DMS114 treated with DMSO at 0.1 percent for 48 hours (cell line): ENCODE measurements around the gene MASP2.
"Not testable (repeated sequence)": the region's sequence is repeated elsewhere in the genome, so short reads cannot be mapped to it uniquely, and the experiment has no call there.

Experiments
- DNase-seq: peaks from one replicate; lab custom pipeline; 2025; ENCODE audit not compliant: unreplicated experiment; lab: John Stamatoyannopoulos, UW

The MASP2 gene

GRCh38 chr1:11039351-11040104 is 7.5 kb downstream of the MASP2 start:
- DNase-seq: no peak

- DNase-seq: peak; percentile 72
These were observed 9.3 kb downstream of the MASP2 start for GRCh38 chr1:11037740-11038182.

DNA sequence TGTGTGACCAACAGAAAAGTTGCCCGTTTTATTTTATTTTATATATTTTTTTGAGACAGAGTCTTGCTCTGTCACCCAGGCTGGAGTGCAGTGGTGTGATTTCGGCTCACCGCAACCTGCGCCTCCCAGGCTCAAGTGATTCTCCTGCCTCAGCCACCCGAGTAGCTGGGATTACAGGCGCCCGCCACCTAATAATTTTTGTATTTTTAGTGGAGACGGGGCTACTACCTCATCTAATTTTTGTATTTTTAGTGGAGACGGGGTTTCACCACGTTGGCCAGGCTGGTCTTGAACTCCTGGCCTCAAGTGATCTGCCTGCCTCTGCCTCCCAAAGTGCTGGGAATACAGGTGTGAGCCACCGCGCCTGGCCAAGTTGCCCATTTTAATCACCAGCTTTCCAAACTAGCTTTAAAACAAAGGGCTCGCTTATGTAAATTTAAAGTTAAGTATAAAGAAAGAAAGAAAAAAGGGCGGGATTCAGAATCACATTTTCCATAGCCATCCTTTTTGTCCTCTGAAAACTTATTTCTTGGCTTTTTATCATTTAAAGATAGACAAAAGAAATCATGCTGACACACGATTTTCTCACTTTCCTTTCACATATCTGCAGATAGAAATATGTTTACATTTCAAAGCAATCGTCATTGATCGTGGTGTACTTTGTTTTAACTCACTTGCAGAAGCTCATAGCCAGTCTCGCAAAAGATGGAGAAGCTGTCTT is 9.9 kb downstream of the MASP2 start:
- not testable (repeated sequence) for DNase-seq

DNA sequence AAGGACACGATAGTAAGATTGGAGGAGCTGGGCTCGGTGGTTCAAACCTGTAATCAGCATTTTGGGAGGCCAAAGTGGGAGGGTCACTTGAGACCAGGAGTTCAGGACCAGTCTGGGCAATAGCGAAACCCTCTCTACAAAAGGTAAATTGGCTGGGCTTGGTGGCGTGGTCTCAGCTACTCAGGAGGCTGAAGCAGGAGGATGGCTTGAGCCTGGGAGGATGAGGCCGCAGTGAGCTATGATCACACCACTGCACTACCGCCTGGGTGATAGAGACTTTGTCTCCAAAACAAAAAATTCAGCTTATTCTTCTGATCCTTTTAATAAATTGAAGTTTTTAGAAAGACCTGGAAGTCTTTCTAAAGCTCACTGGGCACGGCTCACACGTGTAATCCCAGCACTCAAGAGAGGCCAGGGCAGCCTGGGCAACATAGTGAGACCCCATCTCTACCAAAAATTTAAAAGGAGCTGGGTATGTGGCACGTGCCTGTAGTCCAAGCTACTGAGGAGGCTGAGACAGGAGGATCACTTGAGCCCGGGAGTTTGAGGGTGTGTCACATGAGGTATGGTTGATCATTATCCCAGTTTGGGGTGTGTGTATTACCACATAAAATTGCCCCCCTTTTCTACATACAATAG is 15.3 kb downstream of the MASP2 start:
- no peak for DNase-seq

- no peak for DNase-seq
These were observed 16.2 kb downstream of the MASP2 start for GRCh38 chr1:11030865-11031264.

- no peak for DNase-seq
These were observed 19.0 kb downstream of the MASP2 start for GRCh38 chr1:11028018-11028417.

GRCh38 chr1:11027316-11027715 is 19.7 kb downstream of the MASP2 start:
- DNase-seq: no peak

DNA sequence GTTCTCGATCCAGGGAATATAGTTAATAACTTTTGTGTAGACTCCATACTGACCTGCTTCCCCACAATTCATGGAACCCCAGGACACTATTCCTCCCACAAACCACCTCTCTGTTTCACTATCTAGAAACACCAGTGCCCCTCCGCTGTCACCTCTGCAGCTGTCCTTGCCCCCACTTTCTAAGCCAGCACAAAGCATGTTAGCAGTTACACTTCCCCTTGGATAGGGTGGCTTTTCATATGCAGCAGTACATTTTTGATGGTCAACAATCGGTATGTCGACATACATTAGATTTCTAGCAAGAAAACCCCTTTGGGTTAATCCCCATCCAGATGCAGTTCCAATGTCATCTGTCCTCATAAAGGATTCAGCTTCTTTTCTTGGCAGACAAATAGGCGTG is 20.1 kb downstream of the MASP2 start:
- DNase-seq: no peak

DNA sequence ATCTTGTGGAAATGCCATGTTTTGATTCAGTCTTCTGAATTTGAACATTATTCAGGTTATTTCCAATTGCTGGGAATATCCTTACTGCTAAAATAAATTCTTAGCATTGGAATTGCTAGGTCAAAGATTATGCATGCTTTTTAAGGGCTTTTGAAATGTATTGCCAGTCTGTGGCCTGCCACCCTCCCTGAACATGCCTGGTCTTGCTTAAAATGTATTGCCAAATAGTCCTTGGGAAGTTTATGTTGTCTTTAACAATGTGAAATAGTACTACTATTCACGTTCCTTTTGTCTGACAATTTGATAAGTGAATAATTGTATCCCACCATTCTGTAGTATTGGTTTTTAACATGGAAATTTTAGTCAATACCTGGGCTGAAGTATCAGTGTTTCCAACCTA is 21.0 kb downstream of the MASP2 start:
- no peak for DNase-seq

- no peak for DNase-seq
These were observed 21.4 kb downstream of the MASP2 start for GRCh38 chr1:11025618-11026017.

DNA sequence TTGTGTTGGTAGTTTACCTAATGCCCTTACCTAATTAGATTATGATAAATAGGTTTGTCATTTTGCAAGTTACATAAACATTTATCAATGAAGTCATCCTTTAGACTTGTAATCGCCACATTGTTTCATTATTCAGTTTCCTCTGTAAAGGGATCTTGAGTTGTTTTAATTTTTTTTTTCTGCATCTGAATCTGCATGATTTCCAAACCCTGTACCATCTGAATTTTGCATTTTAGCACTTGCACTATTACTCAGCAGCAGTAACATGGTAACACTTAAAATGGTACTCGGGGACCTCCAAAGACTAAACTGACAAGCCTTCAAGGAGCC is 22.2 kb downstream of the MASP2 start:
- no peak for DNase-seq

- DNase-seq: no peak
These were observed 22.7 kb downstream of the MASP2 start for GRCh38 chr1:11024154-11024873.

DNA sequence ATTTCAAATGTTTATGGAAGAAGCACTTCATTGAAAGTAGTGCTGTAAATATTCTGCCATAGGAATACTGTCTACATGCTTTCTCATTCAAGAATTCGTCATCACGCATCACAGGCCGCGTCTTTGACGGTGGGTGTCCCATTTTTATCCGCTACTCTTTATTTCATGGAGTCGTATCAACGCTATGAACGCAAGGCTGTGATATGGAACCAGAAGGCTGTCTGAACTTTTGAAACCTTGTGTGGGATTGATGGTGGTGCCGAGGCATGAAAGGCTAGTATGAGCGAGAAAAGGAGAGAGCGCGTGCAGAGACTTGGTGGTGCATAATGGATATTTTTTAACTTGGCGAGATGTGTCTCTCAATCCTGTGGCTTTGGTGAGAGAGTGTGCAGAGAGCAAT is 23.8 kb downstream of the MASP2 start:
- DNase-seq: no peak

DNA sequence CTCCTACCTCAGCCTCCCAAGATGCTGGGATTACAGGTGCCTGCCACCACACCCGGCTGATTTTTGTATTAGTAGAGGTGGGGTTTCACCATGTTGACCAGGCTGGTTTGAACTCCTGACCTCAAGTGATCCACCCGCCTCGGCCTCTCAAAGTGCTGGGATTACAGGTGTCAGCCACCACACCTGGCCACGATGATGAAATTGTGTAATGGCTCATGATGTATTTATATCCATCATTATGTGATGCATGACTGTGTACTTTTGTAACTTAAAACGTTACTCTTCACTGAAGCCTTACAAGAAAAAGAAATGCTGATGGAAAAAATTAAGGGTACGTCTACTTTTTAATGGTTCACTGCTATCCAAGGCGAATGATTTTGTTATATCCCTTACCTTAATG is 27.1 kb downstream of the MASP2 start:
- no peak for DNase-seq

GRCh38 chr1:11019358-11019757 is 27.7 kb downstream of the MASP2 start:
- DNase-seq: not testable (repeated sequence)

DNA sequence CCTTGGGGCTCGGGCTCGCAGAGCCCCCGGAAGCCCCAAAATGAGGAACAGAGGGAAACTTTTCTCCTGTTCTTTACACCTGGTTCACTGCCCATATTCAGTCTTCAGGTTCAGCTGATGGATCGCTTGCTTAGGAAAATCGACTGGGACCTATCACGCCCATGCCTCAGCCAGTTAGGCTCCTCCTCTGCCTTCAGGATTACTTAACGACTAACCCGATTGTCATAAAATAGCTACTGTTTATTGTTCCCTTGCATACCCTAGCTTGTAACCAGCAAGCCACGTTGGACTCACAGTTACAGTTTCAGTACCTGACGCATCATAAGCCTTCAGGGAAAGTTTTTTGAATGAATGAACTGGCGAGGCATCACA is 33.9 kb downstream of the MASP2 start:
- peak; percentile 21 for DNase-seq

DNA sequence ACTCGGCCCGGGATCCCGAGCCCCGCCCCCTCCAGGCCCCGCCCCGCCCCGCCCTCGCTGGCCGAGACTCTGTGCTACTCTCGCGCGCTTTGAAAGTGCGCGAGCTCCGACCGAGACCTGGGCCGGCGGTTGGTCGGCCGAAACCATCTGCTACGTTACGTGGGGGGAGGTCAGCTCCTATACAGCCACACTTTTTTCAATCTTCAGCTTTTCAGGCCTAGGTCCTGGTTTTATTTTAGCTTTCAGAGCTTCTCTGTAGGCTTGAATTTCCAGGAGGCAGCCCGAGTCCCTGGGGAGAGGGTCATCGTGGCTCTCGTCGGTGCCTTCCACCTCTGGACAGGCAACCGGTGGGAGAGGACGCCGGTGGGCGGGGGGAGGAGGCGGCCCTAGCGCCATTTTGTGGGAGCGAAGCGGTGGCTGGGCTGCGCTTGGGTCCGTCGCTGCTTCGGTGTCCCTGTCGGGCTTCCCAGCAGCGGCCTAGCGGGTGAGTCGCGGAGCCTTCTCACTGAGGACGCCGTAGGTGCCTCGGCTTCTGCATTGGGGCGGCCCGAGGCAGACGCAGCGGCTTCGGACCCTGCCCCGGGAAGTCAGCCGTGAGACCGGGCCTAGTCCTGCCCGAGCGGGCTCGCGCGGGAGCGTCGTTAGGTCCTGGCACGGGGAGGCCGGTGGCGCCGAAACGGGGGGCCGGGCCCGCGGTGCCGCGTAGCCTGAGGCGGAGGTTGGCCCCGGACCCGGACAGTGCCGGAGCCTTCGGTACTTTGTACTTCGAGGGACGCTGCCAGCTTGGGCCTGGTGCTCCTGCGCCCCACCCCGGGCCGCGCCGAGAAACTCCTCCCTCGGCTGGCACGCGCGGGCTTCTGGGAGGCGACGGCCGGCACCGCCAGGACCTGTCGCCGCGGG is 34.5 kb downstream of the MASP2 start, which contains the start of gene TARDBP:
Gene TARDBP, plus strand, starts transcription at position 395 of the 900 bp plus-strand sequence. CDS start 1,074 bp downstream, outside the sequence.
- DNase-seq: peak; percentile 82

DNA sequence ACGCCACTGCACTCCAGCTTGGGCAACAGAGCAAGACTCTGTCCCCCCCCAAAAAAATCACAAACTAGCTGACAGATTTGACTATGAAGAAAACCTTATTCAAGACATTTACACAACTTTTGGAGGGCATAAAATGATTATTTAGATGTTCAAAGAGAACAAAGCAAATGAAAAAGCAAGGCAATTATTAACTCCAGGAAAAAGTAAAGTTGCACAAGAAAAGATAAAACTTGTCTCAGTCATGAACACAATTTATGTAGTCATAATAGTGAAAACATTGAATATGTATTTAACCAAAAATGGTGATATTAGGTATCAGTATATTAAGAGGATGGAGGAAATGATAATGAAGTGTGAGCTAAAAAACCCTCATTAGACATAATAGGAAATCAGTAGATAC is 46.5 kb downstream of the MASP2 start:
- DNase-seq: no peak

GRCh38 chr1:10996100-10996499 is 50.9 kb downstream of the MASP2 start:
- DNase-seq: no peak

GRCh38 chr1:10992864-10993263 is 54.2 kb downstream of the MASP2 start:
- DNase-seq: no peak
